Esophagus muscularis mucosa (tissue), 4 donors: Measurements from ENCODE around the gene USP13. TPM values are rescaled to one million over a fixed set of nuclear protein-coding genes. Genes with fewer than 3 reads are reported as not detected.

Experiments used
- DNase-seq: peaks from one replicate; pipeline ENCODE4 v3.0.0-alpha.2; 2017; ENCODE audit errors: extremely low spot score
- H3K27ac ChIP-seq, 4 donors: fragments of 200-600 bp; sonication (generic); replicated peaks in 1 of 4; 1 replicate in 3 of 4; 2 replicates in 1 of 4; pipeline ENCODE4 v1.5.1; 2016 to 2019; ENCODE audit warnings: mild to moderate bottlenecking in 1 of 4
- H3K27me3 ChIP-seq, 4 donors: fragments of 200-600 bp; sonication (generic); one replicate each; pipeline versions ENCODE4 v1.5.1 to v1.6.0; 2016 to 2019
- H3K36me3 ChIP-seq, 4 donors: fragments of 200-600 bp; sonication (generic); one replicate each; pipeline ENCODE4 v1.5.1; 2016 to 2019
- H3K4me1 ChIP-seq, 4 donors: fragments of 200-600 bp; sonication (generic); one replicate each; pipeline ENCODE4 v1.5.1; 2016 to 2019
- H3K4me3 ChIP-seq, 4 donors: fragments of 200-600 bp; sonication (generic); 1 replicate in 2 of 4; 2 replicates in 2 of 4; pipeline ENCODE4 v1.5.1; 2016 to 2019; ENCODE audit warnings: mild to moderate bottlenecking in 4 of 4, moderate library complexity in 1 of 4
- H3K9me3 ChIP-seq, 4 donors: fragments of 200-600 bp; sonication (generic); 1 replicate in 3 of 4; 2 replicates in 1 of 4; pipeline ENCODE4 v1.5.1; 2016 to 2019
- CTCF ChIP-seq, 3 experiments: fragments of 200-600 bp in 2 of 3; fragments of 450-650 bp in 1 of 3; sonication (generic) in 2 of 3; IDR thresholded peaks; one replicate each; pipeline ENCODE4 v1.5.1; 2017 to 2019; ENCODE audit warnings: antibody characterized with exemption in 3 of 3, mild to moderate bottlenecking in 2 of 3, moderate library complexity in 1 of 3
- EP300 ChIP-seq: sonication (generic); formaldehyde crosslinking; IDR thresholded peaks from one replicate; pipeline ENCODE4 v1.6.1; 2017; ENCODE audit warnings: antibody characterized with exemption
- POLR2A ChIP-seq: fragments of 450-650 bp; IDR thresholded peaks from one replicate; pipeline ENCODE4 v1.6.1; 2017; ENCODE audit warnings: antibody characterized with exemption, moderate library complexity, mild to moderate bottlenecking, low read depth
- POLR2AphosphoS5 ChIP-seq, 2 donors: sonication (generic); formaldehyde crosslinking; IDR thresholded peaks; one replicate each; pipeline ENCODE4 v1.6.1; 2017; ENCODE audit warnings: antibody characterized with exemption in 2 of 2
- WGBS: methylation state at CpG from one replicate; pipeline ENCODE4 v1.1.5; 2018; 5-methylcytosine and 5-hydroxymethylcytosine counted together
- intact Hi-C: fragments of 100-400 bp; cut with DNase I; formaldehyde crosslinking; loops from one replicate; pipeline ENCODE4 v1.15.1; 2023
- total RNA-seq, 4 donors: library from RNA; depleted of rRNA; stranded (reverse); fragments of >200 nt; gene quantifications; one replicate each; pipeline versions ENCODE4 v1.1.0 to v1.2.1, GENCODE V29; 2016

The USP13 gene
- total RNA-seq, 4 donors from 2014 or later: 8.7 to 15.1 (median 11.9) TPM

GRCh38 chr3:179766416-179767133, 113.7 kb downstream of the USP13 start:
- intact Hi-C loops: no loop called here
- no peak overlapping the region for H3K4me3 ChIP-seq
- WGBS: 96% methylated on average over 4 of the region's 4 CpGs
- H3K9me3 ChIP-seq: no peaks in the 10 kb centered on the region
- DNase-seq: no peak
- H3K27ac ChIP-seq: no peak overlapping the region
- peaks cover 19 to 70% (median 51%) of the 10 kb centered on the region in 4 donors for H3K36me3 ChIP-seq
- TF ChIP-seq EP300 (no peak), POLR2AphosphoS5 (IDR thresholded peaks at IDR 0.05) (no peak), POLR2A (no peak), CTCF (IDR thresholded peaks at IDR 0.05) (no peak)
- no peaks in the 10 kb centered on the region for H3K27me3 ChIP-seq
- no peaks in the 10 kb centered on the region for H3K4me1 ChIP-seq

DNA sequence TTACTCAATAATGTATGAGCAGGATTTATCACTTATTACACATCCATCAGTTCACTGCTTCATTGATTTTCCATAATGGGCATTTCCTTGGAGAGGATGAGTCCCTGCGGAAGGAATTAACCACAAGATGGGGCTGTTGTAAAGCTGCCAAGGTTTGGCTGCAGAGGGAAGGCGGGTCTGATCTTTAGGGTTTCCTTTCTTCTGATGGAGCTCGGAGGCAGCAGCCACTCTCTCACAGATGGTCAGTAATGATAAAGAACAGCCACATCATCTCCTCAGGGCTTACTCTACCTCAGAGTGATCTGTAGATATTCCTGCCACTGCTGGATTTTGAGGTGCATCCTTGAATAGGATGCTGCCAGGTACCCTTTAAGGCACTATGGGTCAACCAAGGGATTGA, 115.2 kb downstream of the USP13 start:
- TF ChIP-seq EP300: no peak
- TF ChIP-seq POLR2AphosphoS5 (IDR thresholded peaks at IDR 0.05): no peak
- TF ChIP-seq POLR2A: no peak
- TF ChIP-seq CTCF (IDR thresholded peaks at IDR 0.05): no peak
- Histone ChIP-seq H3K9me3 (no peaks in the 10 kb centered on the region), H3K27me3 (no peaks in the 10 kb centered on the region), H3K4me1 (no peaks in the 10 kb centered on the region), H3K36me3 (peaks cover 19 to 69% (median 47%) of the 10 kb centered on the region in 4 donors), H3K4me3 (no peak overlapping the region), H3K27ac (no peak overlapping the region)
- intact Hi-C loops: no loop called here
- 48% methylated on average over 3 of the region's 3 CpGs for WGBS
- no peak for DNase-seq

GRCh38 chr3:179769411-179770247, 116.8 kb downstream of the USP13 start:
- 71% methylated on average over 9 of the region's 9 CpGs for WGBS
- no peak for DNase-seq
- no peaks in the 10 kb centered on the region for H3K9me3 ChIP-seq
- no peaks in the 10 kb centered on the region for H3K27me3 ChIP-seq
- H3K4me3 ChIP-seq: no peak overlapping the region
- intact Hi-C loops: no loop called here
- TF ChIP-seq POLR2AphosphoS5 (IDR thresholded peaks at IDR 0.05) (no peak), POLR2A (no peak), EP300 (no peak)
- no peak overlapping the region for H3K27ac ChIP-seq
- H3K36me3 ChIP-seq: peaks cover 19 to 65% (median 48%) of the 10 kb centered on the region in 4 donors
- H3K4me1 ChIP-seq: no peaks in the 10 kb centered on the region

DNA sequence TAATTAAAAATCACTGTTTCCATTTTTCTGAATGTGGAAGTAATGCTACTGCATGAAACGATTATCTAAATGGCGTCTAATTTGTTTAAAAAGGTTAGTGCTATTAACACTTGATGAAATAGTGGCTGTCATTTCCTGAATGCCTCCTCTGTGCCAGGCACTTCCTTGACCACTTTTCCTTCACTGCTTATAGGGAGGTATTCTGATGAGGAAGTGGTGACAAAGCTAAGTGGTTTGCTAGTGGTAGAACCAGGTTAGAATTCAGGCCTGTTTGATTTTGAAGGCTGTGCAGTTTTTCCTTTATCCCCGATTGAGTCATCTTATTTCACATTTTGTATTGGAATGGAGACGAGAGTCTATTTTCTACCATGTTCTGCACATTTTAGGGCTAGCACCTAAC, 119.0 kb downstream of the USP13 start:
- no peaks in the 10 kb centered on the region for H3K4me1 ChIP-seq
- DNase-seq: no peak
- H3K27ac ChIP-seq: no peak overlapping the region
- no peaks in the 10 kb centered on the region for H3K27me3 ChIP-seq
- intact Hi-C loops: no loop called here
- TF ChIP-seq POLR2AphosphoS5 (IDR thresholded peaks at IDR 0.05) (no peak), POLR2A (no peak), EP300 (no peak), CTCF (IDR thresholded peaks at IDR 0.05) (no peak)
- 90% methylated on average over 4 of the region's 4 CpGs for WGBS
- no peak overlapping the region for H3K4me3 ChIP-seq
- peaks cover 0 to 5% (median 0%) of the 10 kb centered on the region in 4 donors for H3K9me3 ChIP-seq
- peaks cover 8 to 56% (median 34%) of the 10 kb centered on the region in 4 donors for H3K36me3 ChIP-seq

DNA sequence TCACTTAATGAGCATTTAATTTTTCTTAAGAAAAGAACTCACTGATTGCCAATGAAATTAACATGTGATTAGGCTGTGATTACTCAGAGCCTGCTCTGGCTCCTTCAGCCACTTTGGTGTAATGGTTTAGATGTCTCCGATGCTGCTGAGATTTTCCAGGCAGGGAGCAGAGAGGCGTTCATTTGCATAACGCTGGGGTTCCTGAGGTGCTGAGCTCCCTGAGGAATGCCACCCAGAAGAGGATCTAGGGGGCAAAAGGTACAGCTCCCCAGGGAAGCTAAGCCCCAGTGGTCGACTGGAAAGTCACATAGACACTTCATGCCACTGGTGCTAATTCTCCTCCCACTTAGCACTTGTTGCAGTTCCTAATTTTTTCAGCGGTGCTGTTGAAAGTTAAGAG, 119.5 kb downstream of the USP13 start:
- Histone ChIP-seq H3K9me3 (peaks cover 0 to 5% (median 0%) of the 10 kb centered on the region in 4 donors), H3K36me3 (peaks cover 3 to 51% (median 29%) of the 10 kb centered on the region in 4 donors), H3K27me3 (no peaks in the 10 kb centered on the region), H3K27ac (no peak overlapping the region), H3K4me1 (no peaks in the 10 kb centered on the region), H3K4me3 (no peak overlapping the region)
- WGBS: 77% methylated on average over 4 of the region's 5 CpGs
- intact Hi-C loops: no loop called here
- TF ChIP-seq POLR2A (no peak), EP300 (no peak), POLR2AphosphoS5 (IDR thresholded peaks at IDR 0.05) (no peak), CTCF (IDR thresholded peaks at IDR 0.05) (no peak)
- DNase-seq: no peak
